ENCODE data around the gene ZNF740.
"Not testable (repeated sequence)": the region's sequence is repeated elsewhere in the genome, so short reads cannot be mapped to it uniquely, and the experiment has no call there.

The ZNF740 gene

GRCh38 chr12:53180220-53180930, at the start of gene ZNF740, which contains the start of gene CSAD:
Gene ZNF740 (plus strand): TSS chr12:53180722. CDS start chr12:53181984, 1,262 bp downstream.
Gene CSAD (minus strand): TSS chr12:53180925. CDS start chr12:53173470, 7,455 bp downstream.
- peak; percentile 95 to 96 for DNase-seq (ENCODE audit: low read depth in 2 of 2)

- DNase-seq (ENCODE audit: low read depth in 2 of 2), result no peak
These were observed 48.7 kb upstream of the ZNF740 start for GRCh38 chr12:53131844-53132243.

- DNase-seq (ENCODE audit: low read depth in 2 of 2), result no peak
These were observed 46.8 kb upstream of the ZNF740 start for GRCh38 chr12:53133722-53134121.

GRCh38 chr12:53143355-53143754, 37.2 kb upstream of the ZNF740 start:
- DNase-seq (ENCODE audit: low read depth in 2 of 2), result no peak

GRCh38 chr12:53145383-53146260, 34.9 kb upstream of the ZNF740 start:
- no peak for DNase-seq (ENCODE audit: low read depth in 2 of 2)

- no peak for DNase-seq (ENCODE audit: low read depth in 2 of 2)
These were observed 33.3 kb upstream of the ZNF740 start for GRCh38 chr12:53147181-53147580.

- no peak for DNase-seq (ENCODE audit: low read depth in 2 of 2)
These were observed 32.9 kb upstream of the ZNF740 start for GRCh38 chr12:53147653-53148052.

GRCh38 chr12:53151039-53151438, 29.5 kb upstream of the ZNF740 start:
- no peak for DNase-seq (ENCODE audit: low read depth in 2 of 2)

GRCh38 chr12:53152390-53152789, 28.1 kb upstream of the ZNF740 start:
- no peak for DNase-seq (ENCODE audit: low read depth in 2 of 2)

- DNase-seq (ENCODE audit: low read depth in 2 of 2), result peak; percentile 82 to 91
These were observed 21.2 kb upstream of the ZNF740 start for GRCh38 chr12:53159195-53159839.

GRCh38 chr12:53160000-53160399, 20.5 kb upstream of the ZNF740 start:
- no peak for DNase-seq (ENCODE audit: low read depth in 2 of 2)

GRCh38 chr12:53160673-53161072, 19.8 kb upstream of the ZNF740 start:
- no peak for DNase-seq (ENCODE audit: low read depth in 2 of 2)

GRCh38 chr12:53161119-53161911, 19.2 kb upstream of the ZNF740 start:
- no peak for DNase-seq (ENCODE audit: low read depth in 2 of 2)

GRCh38 chr12:53163008-53163407, 17.5 kb upstream of the ZNF740 start:
- not testable (repeated sequence) for DNase-seq (ENCODE audit: low read depth in 2 of 2)

GRCh38 chr12:53166837-53167236, 13.7 kb upstream of the ZNF740 start:
- no peak for DNase-seq (ENCODE audit: low read depth in 2 of 2)

- no peak for DNase-seq (ENCODE audit: low read depth in 2 of 2)
These were observed 10.9 kb upstream of the ZNF740 start for GRCh38 chr12:53169644-53170043.

GRCh38 chr12:53170215-53170614, 10.3 kb upstream of the ZNF740 start:
- no peak for DNase-seq (ENCODE audit: low read depth in 2 of 2)

- DNase-seq (ENCODE audit: low read depth in 2 of 2), result no peak
These were observed 9.4 kb upstream of the ZNF740 start for GRCh38 chr12:53170876-53171724.

- DNase-seq (ENCODE audit: low read depth in 2 of 2), result no peak
These were observed 8.7 kb upstream of the ZNF740 start for GRCh38 chr12:53171725-53172329.

GRCh38 chr12:53172352-53172751, 8.2 kb upstream of the ZNF740 start:
- DNase-seq (ENCODE audit: low read depth in 2 of 2), result no peak

Data from stimulated activated CD4-positive, alpha-beta T cell treated with anti-CD3 and anti-CD28 coated beads, Interleukin-12 subunit alpha, Interleukin-12 subunit beta, amount 100 ng/mL, for 24 hours (primary cell).